Measurements from ENCODE around the gene STOML2.

Gene STOML2

GRCh38 chr9:35107297-35108290 lies 4.7 kb upstream of the STOML2 start:
- no peak for DNase-seq

- DNase-seq: no peak
Measured at GRCh38 chr9:35106343-35106730, 3.4 kb upstream of the STOML2 start.

GRCh38 chr9:35105571-35106342 lies 2.8 kb upstream of the STOML2 start:
- no peak for DNase-seq

GRCh38 chr9:35105126-35105525 lies 2.2 kb upstream of the STOML2 start:
- no peak for DNase-seq

- no peak for DNase-seq
Measured at GRCh38 chr9:35104586-35104985, 1.7 kb upstream of the STOML2 start.

GRCh38 chr9:35103660-35104191 lies 795 bp upstream of the STOML2 start:
- DNase-seq: no peak

- no peak for DNase-seq
Measured at GRCh38 chr9:35102465-35102768, 514 bp downstream of the STOML2 start.

GRCh38 chr9:35097573-35097972 lies 5.4 kb downstream of the STOML2 start:
- DNase-seq: no peak

- peak; percentile 84 for DNase-seq
Measured at GRCh38 chr9:35096035-35096849, 6.7 kb downstream of the STOML2 start, which contains the start of gene PIGO. Gene PIGO (minus strand): TSS chr9:35096591. CDS start chr9:35095565, 1,026 bp downstream.

GRCh38 chr9:35091536-35091935 lies 11.4 kb downstream of the STOML2 start:
- no peak for DNase-seq

GRCh38 chr9:35089434-35089833 lies 13.5 kb downstream of the STOML2 start:
- no peak for DNase-seq

GRCh38 chr9:35085078-35085477 lies 17.9 kb downstream of the STOML2 start:
- DNase-seq: no peak

- peak; percentile 67 for DNase-seq
Measured at GRCh38 chr9:35079426-35080341, 23.2 kb downstream of the STOML2 start, which contains the start of gene FANCG. Gene FANCG (minus strand): TSS chr9:35079942. CDS start chr9:35079524, 418 bp downstream.

- no peak for DNase-seq
Measured at GRCh38 chr9:35079041-35079425, 23.9 kb downstream of the STOML2 start.

GRCh38 chr9:35078066-35078465 lies 24.9 kb downstream of the STOML2 start:
- no peak for DNase-seq

- DNase-seq: no peak
Measured at GRCh38 chr9:35076848-35077247, 26.1 kb downstream of the STOML2 start.

GRCh38 chr9:35075358-35075757 lies 27.6 kb downstream of the STOML2 start:
- DNase-seq: no peak

GRCh38 chr9:35074791-35075190 lies 28.1 kb downstream of the STOML2 start:
- no peak for DNase-seq

GRCh38 chr9:35074141-35074540 lies 28.8 kb downstream of the STOML2 start:
- no peak for DNase-seq

- DNase-seq: no peak
Measured at GRCh38 chr9:35073279-35073612, 29.7 kb downstream of the STOML2 start.

GRCh38 chr9:35072461-35073278 lies 30.3 kb downstream of the STOML2 start, which contains the start of gene VCP:
Gene VCP (minus strand): TSS chr9:35072625. CDS start chr9:35072353, 272 bp downstream.
- peak; percentile 92 for DNase-seq
